KMS-11 (cell line): ENCODE data around the gene C12orf54.
"Not testable (repeated sequence)": the region's sequence is repeated elsewhere in the genome, so short reads cannot be mapped to it uniquely, and the experiment has no call there.

Source experiments
- H2AFZ ChIP-seq: fragments of 200-600 bp; sonication (generic); 2 replicates; pipeline ENCODE4 v1.6.1; 2016; ENCODE audit warnings: antibody characterized with exemption, mixed run types, low read depth
- H3K27ac ChIP-seq: fragments of 200-600 bp; sonication (generic); 2 replicates; pipeline ENCODE4 v1.6.1; 2016; ENCODE audit warnings: mild to moderate bottlenecking, mixed run types
- H3K27me3 ChIP-seq: fragments of 200-600 bp; sonication (generic); 2 replicates; pipeline ENCODE4 v1.6.1; 2017; ENCODE audit warnings: mild to moderate bottlenecking, low read depth, mixed run types, moderate library complexity; ENCODE audit not compliant: insufficient read depth
- H3K36me3 ChIP-seq: fragments of 200-600 bp; sonication (generic); 2 replicates; pipeline ENCODE4 v1.6.1; 2017; ENCODE audit warnings: mild to moderate bottlenecking, mixed run types; ENCODE audit not compliant: insufficient read depth
- H3K4me1 ChIP-seq: fragments of 200-600 bp; sonication (generic); 2 replicates; pipeline ENCODE4 v1.6.1; 2016; ENCODE audit warnings: mild to moderate bottlenecking, low read depth, mixed run types; ENCODE audit not compliant: poor library complexity, severe bottlenecking
- H3K4me2 ChIP-seq: fragments of 200-600 bp; sonication (generic); 2 replicates; pipeline ENCODE4 v1.7.0; 2016; ENCODE audit warnings: mild to moderate bottlenecking, mixed run types
- H3K4me3 ChIP-seq: fragments of 200-600 bp; sonication (generic); IDR thresholded peaks from 2 replicates; pipeline ENCODE4 v1.6.1; 2017; ENCODE audit warnings: low read depth, low read length, mixed read lengths; ENCODE audit not compliant: insufficient read depth
- H3K79me2 ChIP-seq: fragments of 200-600 bp; sonication (generic); 2 replicates; pipeline ENCODE4 v1.6.1; 2016; ENCODE audit warnings: low read depth, mixed run types; ENCODE audit not compliant: insufficient read depth
- H3K9ac ChIP-seq: fragments of 200-600 bp; sonication (generic); 2 replicates; pipeline ENCODE4 v1.6.1; 2016; ENCODE audit warnings: mild to moderate bottlenecking, mixed run types
- H4K20me1 ChIP-seq: fragments of 200-600 bp; sonication (generic); 2 replicates; pipeline ENCODE4 v1.6.1; 2016; ENCODE audit warnings: mild to moderate bottlenecking, mixed run types; ENCODE audit not compliant: insufficient read depth
- TF ChIP-seq, protein P1 (sequence below): fragments of 200-600 bp; sonication (generic); conservative IDR thresholded peaks from 2 replicates; pipeline ENCODE4 v1.6.1; 2017; ENCODE audit warnings: low read depth, mild to moderate bottlenecking, antibody characterized with exemption, low read length, moderate library complexity, mixed read lengths

C12orf54 gene

DNA sequence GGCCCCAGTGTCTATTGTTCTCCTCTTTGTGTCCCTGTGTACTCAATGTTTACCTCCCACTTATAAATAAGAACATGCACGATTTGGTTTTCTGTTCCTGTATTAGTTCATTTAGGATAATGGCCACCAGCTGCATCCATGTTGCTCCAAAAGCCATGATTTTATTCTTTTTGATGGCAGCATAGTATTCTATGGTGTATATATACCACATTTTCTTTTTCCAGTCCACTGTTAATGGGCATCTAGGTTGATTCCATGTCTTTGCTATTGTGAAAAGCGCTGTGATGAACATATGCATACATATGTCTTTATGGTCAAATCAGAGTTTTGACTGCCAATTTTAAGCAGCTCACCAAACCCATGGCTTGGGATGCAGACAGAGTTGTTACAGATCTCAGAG lies 27.2 kb upstream of the C12orf54 start:
- no peaks in the 10 kb centered on the region for H3K79me2 ChIP-seq
- no peaks in the 10 kb centered on the region for H3K27me3 ChIP-seq
- no peak overlapping the region for H3K4me2 ChIP-seq
- no peak overlapping the region for H3K9ac ChIP-seq
- H2AFZ ChIP-seq, result no peak overlapping the region
- H3K27ac ChIP-seq, result no peak overlapping the region
- no peaks in the 10 kb centered on the region for H4K20me1 ChIP-seq
- H3K4me1 ChIP-seq, result no peaks in the 10 kb centered on the region
- H3K4me3 ChIP-seq, result no peak overlapping the region
- TF ChIP-seq, protein P1, sequence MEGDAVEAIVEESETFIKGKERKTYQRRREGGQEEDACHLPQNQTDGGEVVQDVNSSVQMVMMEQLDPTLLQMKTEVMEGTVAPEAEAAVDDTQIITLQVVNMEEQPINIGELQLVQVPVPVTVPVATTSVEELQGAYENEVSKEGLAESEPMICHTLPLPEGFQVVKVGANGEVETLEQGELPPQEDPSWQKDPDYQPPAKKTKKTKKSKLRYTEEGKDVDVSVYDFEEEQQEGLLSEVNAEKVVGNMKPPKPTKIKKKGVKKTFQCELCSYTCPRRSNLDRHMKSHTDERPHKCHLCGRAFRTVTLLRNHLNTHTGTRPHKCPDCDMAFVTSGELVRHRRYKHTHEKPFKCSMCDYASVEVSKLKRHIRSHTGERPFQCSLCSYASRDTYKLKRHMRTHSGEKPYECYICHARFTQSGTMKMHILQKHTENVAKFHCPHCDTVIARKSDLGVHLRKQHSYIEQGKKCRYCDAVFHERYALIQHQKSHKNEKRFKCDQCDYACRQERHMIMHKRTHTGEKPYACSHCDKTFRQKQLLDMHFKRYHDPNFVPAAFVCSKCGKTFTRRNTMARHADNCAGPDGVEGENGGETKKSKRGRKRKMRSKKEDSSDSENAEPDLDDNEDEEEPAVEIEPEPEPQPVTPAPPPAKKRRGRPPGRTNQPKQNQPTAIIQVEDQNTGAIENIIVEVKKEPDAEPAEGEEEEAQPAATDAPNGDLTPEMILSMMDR, result no peak
- H3K36me3 ChIP-seq, result no peaks in the 10 kb centered on the region

DNA sequence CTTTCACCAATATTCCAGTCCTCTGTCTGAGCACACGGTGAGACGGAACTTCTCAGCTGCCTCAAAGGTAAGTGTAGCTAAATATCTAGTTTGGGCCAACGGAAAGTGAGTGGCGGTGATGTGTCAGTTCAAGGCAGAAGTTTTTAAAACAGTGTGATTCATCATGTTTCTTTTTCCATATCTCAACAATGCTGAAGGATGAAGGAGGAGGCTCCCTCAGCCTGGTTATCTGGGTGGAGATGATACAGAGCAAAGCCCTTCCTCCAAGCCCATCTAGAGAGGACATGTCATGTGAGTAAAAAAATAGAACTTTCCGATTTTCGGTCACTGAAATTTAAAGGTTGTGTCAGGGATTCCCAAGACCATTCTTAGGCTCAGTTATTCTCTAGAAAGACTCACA lies 23.0 kb upstream of the C12orf54 start:
- Histone ChIP-seq H4K20me1 (no peaks in the 10 kb centered on the region; the same call in 1 of the 2 replicates), H3K27me3 (no peaks in the 10 kb centered on the region), H3K36me3 (no peaks in the 10 kb centered on the region), H3K4me3 (no peak overlapping the region), H3K4me1 (no peaks in the 10 kb centered on the region), H3K4me2 (no peak overlapping the region), H3K79me2 (no peaks in the 10 kb centered on the region), H2AFZ (no peak overlapping the region), H3K27ac (no peak overlapping the region), H3K9ac (no peak overlapping the region)
- TF ChIP-seq, protein P1, result no peak

DNA sequence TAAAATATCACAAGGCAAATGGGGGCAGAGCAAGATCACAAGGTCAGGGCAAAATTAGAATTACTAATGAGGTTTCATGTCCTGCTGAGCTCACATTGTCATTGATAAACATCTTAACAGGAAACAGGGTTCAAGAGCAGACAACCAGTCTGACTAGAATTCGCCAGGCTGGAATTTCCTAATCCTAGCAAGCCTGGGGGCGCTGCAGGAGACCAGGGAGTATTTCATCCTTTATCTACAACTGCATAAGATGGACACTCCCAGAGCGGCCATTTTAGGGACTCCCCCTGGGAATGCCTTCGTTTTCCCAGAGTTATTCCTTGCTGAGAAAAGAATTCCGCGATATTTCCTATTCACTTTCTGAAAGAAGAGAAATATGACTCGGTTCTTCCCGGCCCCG lies 13.3 kb upstream of the C12orf54 start:
- not testable (repeated sequence) for H3K9ac ChIP-seq, H3K79me2 ChIP-seq, H3K27me3 ChIP-seq, H2AFZ ChIP-seq, H4K20me1 ChIP-seq, H3K36me3 ChIP-seq, H3K4me3 ChIP-seq, H3K27ac ChIP-seq, H3K4me2 ChIP-seq, H3K4me1 ChIP-seq

DNA sequence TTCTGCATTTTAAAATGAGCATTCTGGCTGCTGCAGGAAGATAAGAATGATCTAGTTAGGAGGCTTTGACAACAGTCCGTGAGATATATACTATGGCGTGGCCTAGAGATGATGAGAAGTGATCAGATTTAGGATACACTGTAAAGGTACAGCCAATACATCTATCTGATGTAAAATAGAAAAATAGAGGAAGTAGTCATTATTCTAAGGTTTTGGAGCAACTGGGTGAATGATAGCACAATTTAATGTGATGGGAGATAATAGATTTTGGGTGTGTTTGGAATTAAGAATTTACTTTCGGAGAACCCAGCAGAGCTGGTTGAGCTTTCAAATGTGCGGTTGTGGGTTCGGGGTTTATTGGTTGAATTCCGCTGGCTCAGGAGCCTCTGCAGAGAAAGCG lies 10.0 kb upstream of the C12orf54 start, which contains the start of gene ANP32D:
Gene ANP32D, plus strand, starts transcription at position 301 of the 400 bp plus-strand sequence. CDS start 106 bp downstream, outside the sequence.
- TF ChIP-seq, protein P1, result no peak
- H3K4me1 ChIP-seq, result no peaks in the 10 kb centered on the region
- H3K36me3 ChIP-seq, result no peaks in the 10 kb centered on the region; the same call in 1 of the 2 replicates
- no peak within 1 kb of the TSS for H3K27ac ChIP-seq
- no peak within 1 kb of the TSS for H3K9ac ChIP-seq
- H3K79me2 ChIP-seq, result no peaks in the 10 kb centered on the region
- no peak within 1 kb of the TSS for H3K4me2 ChIP-seq
- no peak within 1 kb of the TSS for H3K4me3 ChIP-seq
- no peaks in the 10 kb centered on the region for H3K27me3 ChIP-seq
- no peaks in the 10 kb centered on the region for H4K20me1 ChIP-seq
- H2AFZ ChIP-seq, result no peak within 1 kb of the TSS

DNA sequence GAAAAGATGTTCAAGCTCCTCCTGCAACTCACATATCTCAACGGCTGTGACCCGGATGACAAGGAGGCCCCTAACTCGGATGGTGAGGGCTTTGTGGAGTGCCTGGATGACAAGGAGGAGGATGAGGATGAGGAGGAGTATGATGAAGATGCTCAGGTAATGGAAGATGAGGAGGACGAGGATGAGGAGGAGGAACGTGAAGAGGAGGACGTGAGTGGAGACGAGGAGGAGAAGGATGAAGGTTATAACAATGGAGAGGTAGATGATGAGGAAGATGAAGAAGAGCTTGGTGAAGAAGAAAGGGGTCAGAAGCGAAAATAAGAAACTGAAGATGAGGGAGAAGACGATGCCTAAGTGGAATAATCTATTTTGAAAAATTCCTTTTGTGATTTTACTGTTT lies 9.2 kb upstream of the C12orf54 start:
- Histone ChIP-seq H3K9ac (no peak overlapping the region), H3K4me2 (no peak overlapping the region), H3K4me1 (no peaks in the 10 kb centered on the region), H3K4me3 (no peak overlapping the region), H2AFZ (no peak overlapping the region), H3K27me3 (no peaks in the 10 kb centered on the region), H4K20me1 (no peaks in the 10 kb centered on the region), H3K27ac (no peak overlapping the region), H3K79me2 (no peaks in the 10 kb centered on the region), H3K36me3 (no peaks in the 10 kb centered on the region; the same call in 1 of the 2 replicates)
- TF ChIP-seq, protein P1, result no peak

DNA sequence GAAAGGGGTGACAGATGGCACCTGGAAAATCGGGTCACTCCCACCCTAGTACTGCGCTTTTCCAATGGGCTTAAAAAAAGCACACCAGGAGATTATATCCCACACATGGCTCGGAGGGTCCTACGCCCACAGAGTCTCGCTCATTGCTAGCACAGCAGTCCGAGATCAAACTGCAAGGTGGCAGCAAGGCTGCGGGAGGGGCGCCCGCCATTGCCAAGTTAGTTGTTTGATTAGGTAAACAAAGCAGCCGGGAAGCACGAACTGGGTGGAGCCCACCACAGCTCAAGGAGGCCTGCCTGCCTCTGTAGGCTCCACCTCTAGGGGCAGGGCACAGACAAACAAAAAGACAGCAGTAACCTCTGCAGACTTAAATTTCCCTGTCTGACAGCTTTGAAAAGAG lies 7.8 kb upstream of the C12orf54 start:
- H3K79me2 ChIP-seq, H3K4me2 ChIP-seq, H2AFZ ChIP-seq, H3K36me3 ChIP-seq, H3K9ac ChIP-seq, H3K4me1 ChIP-seq, H3K4me3 ChIP-seq, H3K27me3 ChIP-seq, H3K27ac ChIP-seq, H4K20me1 ChIP-seq: not testable (repeated sequence)
